H1 (cell line): ENCODE results near the gene FAN1. TPM values are rescaled to one million over a fixed set of nuclear protein-coding genes. Genes with fewer than 3 reads are reported as not detected.

Source experiments
- CTCF ChIA-PET: fragments of 300-600 bp; sonication (Branson Sonifier 250); formaldehyde crosslinking; loops from one replicate; lab custom pipeline; 2021; ENCODE audit not compliant: partially characterized antibody; lab: Charles Lee
- POLR2A ChIA-PET: fragments of 300-600 bp; sonication (Branson Sonifier 250); formaldehyde crosslinking; loops from one replicate; lab custom pipeline; 2021; ENCODE audit warnings: inconsistent platforms; ENCODE audit not compliant: partially characterized antibody; lab: Charles Lee
- DNase-seq, 2 experiments: peaks; one replicate each; pipeline versions ENCODE4 v3.0.0 to v3.0.0-alpha.2; 2010 to 2022; ENCODE audit warnings: low spot score in 2 of 2, low read depth in 1 of 2, mixed read lengths in 1 of 2
- FAIRE-seq: peaks from 2 replicates; lab custom pipeline; 2011; peaks lifted over from hg19 to GRCh38; lab: Jason Lieb, UNC
- H2AFZ ChIP-seq: 2 replicates; pipeline ENCODE4 v1.8.1; 2012; ENCODE audit warnings: low read length, inconsistent platforms
- H2AK5ac ChIP-seq: 2 replicates; pipeline ENCODE4 v1.6.1; 2013; ENCODE audit warnings: low read depth, low read length
- H2BK120ac ChIP-seq: replicated peaks from 2 replicates; pipeline ENCODE3; 2013; ENCODE audit warnings: low read depth, low read length, inconsistent platforms
- H2BK12ac ChIP-seq: 2 replicates; pipeline ENCODE4 v1.6.1; 2013; ENCODE audit warnings: low read depth, low read length
- H2BK15ac ChIP-seq: 2 replicates; pipeline ENCODE4 v1.6.1; 2013; ENCODE audit warnings: low read length
- H2BK20ac ChIP-seq: 2 replicates; pipeline ENCODE4 v1.6.1; 2013; ENCODE audit warnings: low read length
- H2BK5ac ChIP-seq: 2 replicates; pipeline ENCODE4 v1.6.1; 2013; ENCODE audit warnings: low read depth, low read length
- H3K14ac ChIP-seq: 2 replicates; pipeline ENCODE4 v1.6.1; 2013; ENCODE audit warnings: inconsistent platforms; ENCODE audit not compliant: insufficient read length
- H3K18ac ChIP-seq: 2 replicates; pipeline ENCODE4 v1.6.1; 2013; ENCODE audit warnings: low read length; ENCODE audit errors: extremely low read depth
- H3K23ac ChIP-seq: 2 replicates; pipeline ENCODE4 v1.6.1; 2013; ENCODE audit warnings: inconsistent platforms; ENCODE audit not compliant: insufficient read length
- H3K23me2 ChIP-seq: 2 replicates; pipeline ENCODE4 v1.6.1; 2013; ENCODE audit warnings: low read depth, low read length
- H3K27ac ChIP-seq: 2 replicates; pipeline ENCODE4 v1.6.1; 2011; ENCODE audit warnings: low read depth, low read length, inconsistent platforms
- H3K27me3 ChIP-seq, 4 experiments: replicated peaks in 1 of 4; 1 replicate in 1 of 4; 2 replicates in 3 of 4; pipeline versions ENCODE4 v1.6.1 to v1.8.1; 2011 to 2013; ENCODE audit warnings: low read length in 3 of 4, mild to moderate bottlenecking in 3 of 4, inconsistent platforms in 2 of 4, mixed read lengths in 2 of 4, moderate library complexity in 1 of 4; ENCODE audit not compliant: control insufficient read depth in 3 of 4, insufficient read depth in 3 of 4; ENCODE audit errors: extremely low read depth in 1 of 4
- H3K36me3 ChIP-seq, 4 experiments: 2 replicates each; pipeline versions ENCODE4 v1.6.1 to v1.8.1; 2011 to 2013; ENCODE audit warnings: mild to moderate bottlenecking in 4 of 4, low read length in 3 of 4, moderate library complexity in 2 of 4, control low read depth in 1 of 4, inconsistent platforms in 1 of 4; ENCODE audit not compliant: insufficient read depth in 4 of 4, control insufficient read depth in 2 of 4
- H3K4ac ChIP-seq: replicated peaks from 2 replicates; pipeline ENCODE3; 2013; ENCODE audit warnings: low read length, low read depth, mixed read lengths, inconsistent platforms; ENCODE audit not compliant: insufficient read length
- H3K4me1 ChIP-seq, 4 experiments: replicated peaks in 1 of 4; 1 replicate in 1 of 4; 2 replicates in 3 of 4; pipeline versions ENCODE4 v1.6.1 to v1.8.1; 2011 to 2013; ENCODE audit warnings: low read length in 3 of 4, inconsistent platforms in 2 of 4, mixed read lengths in 1 of 4; ENCODE audit not compliant: insufficient read depth in 4 of 4, control insufficient read depth in 3 of 4
- H3K4me2 ChIP-seq, 2 experiments: 2 replicates each; pipeline versions ENCODE4 v1.6.1 to v1.8.1; 2011 to 2013; ENCODE audit warnings: low read depth in 2 of 2, low read length in 2 of 2, control low read depth in 1 of 2, inconsistent platforms in 1 of 2, mild to moderate bottlenecking in 1 of 2; ENCODE audit not compliant: insufficient read depth in 1 of 2
- H3K4me3 ChIP-seq, 4 experiments: fragments of 200-600, 300-600 bp in 1 of 4; sonication (generic), shearing (Covaris generic), sonication (Bioruptor Twin) in 1 of 4; 2 replicates each; pipeline versions ENCODE4 v1.5.1 to v1.8.1; 2011 to 2016; ENCODE audit warnings: low read length in 4 of 4, low read depth in 3 of 4, control low read depth in 2 of 4, inconsistent platforms in 2 of 4, mild to moderate bottlenecking in 2 of 4, mixed read lengths in 1 of 4, moderate library complexity in 1 of 4; ENCODE audit not compliant: insufficient read depth in 2 of 4; ENCODE audit errors: extremely low read depth in 1 of 4
- H3K56ac ChIP-seq: replicated peaks from 2 replicates; pipeline ENCODE3; 2013; ENCODE audit warnings: low read depth, mild to moderate bottlenecking, mixed read lengths, low read length, inconsistent platforms; ENCODE audit not compliant: insufficient read length
- H3K79me1 ChIP-seq: 2 replicates; pipeline ENCODE4 v1.6.1; 2013; ENCODE audit warnings: low read depth, low read length, control low read depth
- H3K79me2 ChIP-seq, 2 experiments: 2 replicates each; pipeline versions ENCODE4 v1.6.1 to v1.8.1; 2012 to 2013; ENCODE audit warnings: low read length in 2 of 2, mild to moderate bottlenecking in 2 of 2, inconsistent platforms in 1 of 2; ENCODE audit not compliant: insufficient read depth in 2 of 2, control insufficient read depth in 1 of 2
- H3K9ac ChIP-seq, 4 experiments: replicated peaks in 1 of 4; 1 replicate in 1 of 4; 2 replicates in 3 of 4; pipeline versions ENCODE4 v1.6.1 to v1.8.1; 2011 to 2013; ENCODE audit warnings: low read depth in 3 of 4, low read length in 3 of 4, control low read depth in 2 of 4, mild to moderate bottlenecking in 2 of 4, moderate library complexity in 2 of 4, inconsistent platforms in 1 of 4; ENCODE audit errors: extremely low read depth in 1 of 4
- H3K9me3 ChIP-seq, 2 experiments: 2 replicates each; pipeline versions ENCODE4 v1.6.1 to v1.8.1; 2012 to 2013; ENCODE audit warnings: mild to moderate bottlenecking in 2 of 2, moderate library complexity in 2 of 2, control low read depth in 1 of 2, inconsistent platforms in 1 of 2, low read depth in 1 of 2, low read length in 1 of 2, mixed read lengths in 1 of 2; ENCODE audit not compliant: insufficient read depth in 2 of 2
- H4K20me1 ChIP-seq, 2 experiments: replicated peaks in 1 of 2; 2 replicates each; pipeline versions ENCODE3 to v1.8.1; 2011 to 2013; ENCODE audit warnings: inconsistent platforms in 2 of 2, low read length in 2 of 2, mild to moderate bottlenecking in 1 of 2; ENCODE audit not compliant: insufficient read depth in 2 of 2, control insufficient read depth in 1 of 2
- H4K5ac ChIP-seq: 2 replicates; pipeline ENCODE4 v1.6.1; 2013; ENCODE audit warnings: low read length, low read depth, mixed read lengths, inconsistent platforms; ENCODE audit not compliant: insufficient read length
- H4K8ac ChIP-seq: 2 replicates; pipeline ENCODE4 v1.8.0; 2013; ENCODE audit warnings: mild to moderate bottlenecking, moderate library complexity, low read length, inconsistent platforms; ENCODE audit not compliant: insufficient read depth; ENCODE audit errors: extremely low read depth
- H4K91ac ChIP-seq: replicated peaks from 2 replicates; pipeline ENCODE3; 2013; ENCODE audit warnings: low read length, mixed read lengths, inconsistent platforms; ENCODE audit not compliant: insufficient read length
- BCL11A ChIP-seq, 2 experiments: IDR thresholded peaks; one replicate each; pipeline ENCODE4 v1.6.1; 2011; ENCODE audit warnings: low read depth in 2 of 2, low read length in 2 of 2, mild to moderate bottlenecking in 2 of 2
- WGBS, 2 experiments: shearing (Covaris generic) in 1 of 2; methylation state at CpG; one replicate each; pipeline versions ENCODE4 v1.1.6 to v1.1.7; 2013 to 2015; ENCODE audit warnings: low lambda C conversion rate in 2 of 2, mixed read lengths in 2 of 2, inconsistent platforms in 1 of 2, low coverage in 1 of 2, missing lambda C conversion rate in 1 of 2; ENCODE audit not compliant: insufficient replicate concordance in 2 of 2, insufficient coverage in 1 of 2, insufficient read length in 1 of 2; ENCODE audit errors: extremely low coverage in 1 of 2, missing lambda C conversion rate in 1 of 2; 5-methylcytosine and 5-hydroxymethylcytosine counted together
- polyA plus RNA-seq, 7 experiments: library from polyadenylated mRNA; depleted of rRNA in 3 of 7; stranded (reverse) in 5 of 7; unstranded in 2 of 7; fragments of >200 nt in 5 of 7; fragments of 200-250 nt in 2 of 7; gene quantifications; 1 replicate in 5 of 7; 2 replicates in 1 of 7; 4 replicates in 1 of 7; pipeline versions ENCODE4 v1.2.1 to v1.2.3, GENCODE V29; 2011 to 2013; ENCODE audit warnings: missing spikeins in 2 of 7, mixed read lengths in 2 of 7
- total RNA-seq: library from RNA; stranded (reverse); fragmentation: NEBNext Ultra II Directional; extraction: Animal tissue kit (Norgen Biotek cat#: 25700); gene quantifications from 2 replicates; pipeline ENCODE4 v1.2.1, GENCODE V29; 2021

Gene FAN1
- total and polyA plus RNA-seq, 2 of the 8 experiments (the other 6 are each of a cell fraction or from before 2014, with no cell fraction given): 8.6 to 24.9 TPM

GRCh38 chr15:30924353-30924752, 20.6 kb downstream of the FAN1 start:
- Histone ChIP-seq H2BK20ac (no peak overlapping the region), H3K23ac (no peak overlapping the region), H2BK5ac (no peak overlapping the region), H3K79me2 (no peaks in the 10 kb centered on the region), H4K5ac (peak overlapping the region; percentile 53), H3K36me3 (peaks cover 9 to 66% (median 46%) of the 10 kb centered on the region in 4 experiments), H3K18ac (no peak overlapping the region), H3K9me3 (no peaks in the 10 kb centered on the region; a peak in 1 of 4 replicates), H3K27ac (0 out of 2 replicates have a peak overlapping the region, but pooled peaks have one; percentile 27), H2AK5ac (no peak overlapping the region), H2BK120ac (no peak overlapping the region), H3K4ac (no peak overlapping the region), H3K9ac (no peak overlapping the region; a peak in 1 of 7 replicates), H3K4me1 (peaks cover 18 to 28% (median 24%) of the 10 kb centered on the region in 4 experiments), H2AFZ (no peak overlapping the region), H2BK15ac (no peak overlapping the region), H3K27me3 (no peaks in the 10 kb centered on the region), H3K4me3 (no peak overlapping the region), H2BK12ac (no peak overlapping the region), H4K20me1 (no peaks in the 10 kb centered on the region), H3K4me2 (no peak overlapping the region), H3K79me1 (no peaks in the 10 kb centered on the region), H4K91ac (no peak overlapping the region), H3K23me2 (no peaks in the 10 kb centered on the region), H3K14ac (no peak overlapping the region), H4K8ac (no peak overlapping the region), H3K56ac (no peak overlapping the region)
- 91% methylated on average over 5 of the region's 5 CpGs; no CpG with 5 or more reads in 1 of the 2 experiments for WGBS, 2 experiments
- CTCF ChIA-PET: no interaction called here
- DNase-seq: no peak
- TF ChIP-seq BCL11A (IDR thresholded peaks at IDR 0.05; ENCODE audit: low read depth in 2 of 2, low read length in 2 of 2): no peak
- POLR2A ChIA-PET: interaction anchor here (0.6 to 1.7 kb wide), 2 partner anchors 205 to 228 kb away, joined by 3 read pairs; no protein-coding TSS in a partner anchor
- peak; percentile 13 for FAIRE-seq
